HFF-Myc (cell line): ENCODE measurements around the gene XIRP1.

Experiments used
- DNase-seq: peaks from one replicate; pipeline ENCODE4 v3.0.0-alpha.2; 2011; ENCODE audit warnings: low read depth; ENCODE audit errors: extremely low read depth
- H3K4me3 ChIP-seq: replicated peaks from 2 replicates; pipeline ENCODE4 v1.5.1; 2011; ENCODE audit warnings: low read depth, mild to moderate bottlenecking, control low read depth, low read length
- TF ChIP-seq, protein P1 (sequence below): IDR thresholded peaks from 2 replicates; pipeline ENCODE4 v1.5.1; 2012; ENCODE audit warnings: mild to moderate bottlenecking, low read depth, low read length, control low read depth; ENCODE audit errors: missing control alignments

The XIRP1 gene

DNA sequence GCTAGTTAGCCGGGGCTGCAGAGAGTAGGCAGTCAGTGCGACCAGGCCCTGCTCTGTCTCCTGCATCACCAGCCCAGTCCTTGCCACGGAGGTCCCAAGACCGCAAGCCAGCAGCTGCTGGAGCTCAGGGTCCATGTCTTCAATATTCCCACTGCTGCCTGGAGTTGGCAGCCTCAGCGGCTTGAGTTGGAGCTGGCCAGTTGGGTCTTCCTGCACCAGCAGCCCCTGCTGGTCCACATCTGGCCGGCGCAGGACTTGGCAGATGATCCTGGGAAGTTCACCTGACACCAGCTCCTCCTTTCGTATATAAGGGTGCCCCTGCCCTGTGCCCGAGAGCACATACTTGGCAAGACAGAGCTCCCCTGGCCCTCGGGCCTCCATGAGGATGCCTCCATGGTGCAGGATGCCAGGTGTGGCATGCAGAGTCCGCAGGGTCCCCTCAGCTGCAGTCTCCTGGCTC lies 5.7 kb downstream of the XIRP1 start:
- H3K4me3 ChIP-seq, result no peak overlapping the region
- TF ChIP-seq, protein P1, sequence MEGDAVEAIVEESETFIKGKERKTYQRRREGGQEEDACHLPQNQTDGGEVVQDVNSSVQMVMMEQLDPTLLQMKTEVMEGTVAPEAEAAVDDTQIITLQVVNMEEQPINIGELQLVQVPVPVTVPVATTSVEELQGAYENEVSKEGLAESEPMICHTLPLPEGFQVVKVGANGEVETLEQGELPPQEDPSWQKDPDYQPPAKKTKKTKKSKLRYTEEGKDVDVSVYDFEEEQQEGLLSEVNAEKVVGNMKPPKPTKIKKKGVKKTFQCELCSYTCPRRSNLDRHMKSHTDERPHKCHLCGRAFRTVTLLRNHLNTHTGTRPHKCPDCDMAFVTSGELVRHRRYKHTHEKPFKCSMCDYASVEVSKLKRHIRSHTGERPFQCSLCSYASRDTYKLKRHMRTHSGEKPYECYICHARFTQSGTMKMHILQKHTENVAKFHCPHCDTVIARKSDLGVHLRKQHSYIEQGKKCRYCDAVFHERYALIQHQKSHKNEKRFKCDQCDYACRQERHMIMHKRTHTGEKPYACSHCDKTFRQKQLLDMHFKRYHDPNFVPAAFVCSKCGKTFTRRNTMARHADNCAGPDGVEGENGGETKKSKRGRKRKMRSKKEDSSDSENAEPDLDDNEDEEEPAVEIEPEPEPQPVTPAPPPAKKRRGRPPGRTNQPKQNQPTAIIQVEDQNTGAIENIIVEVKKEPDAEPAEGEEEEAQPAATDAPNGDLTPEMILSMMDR, result no peak
- no peak for DNase-seq

DNA sequence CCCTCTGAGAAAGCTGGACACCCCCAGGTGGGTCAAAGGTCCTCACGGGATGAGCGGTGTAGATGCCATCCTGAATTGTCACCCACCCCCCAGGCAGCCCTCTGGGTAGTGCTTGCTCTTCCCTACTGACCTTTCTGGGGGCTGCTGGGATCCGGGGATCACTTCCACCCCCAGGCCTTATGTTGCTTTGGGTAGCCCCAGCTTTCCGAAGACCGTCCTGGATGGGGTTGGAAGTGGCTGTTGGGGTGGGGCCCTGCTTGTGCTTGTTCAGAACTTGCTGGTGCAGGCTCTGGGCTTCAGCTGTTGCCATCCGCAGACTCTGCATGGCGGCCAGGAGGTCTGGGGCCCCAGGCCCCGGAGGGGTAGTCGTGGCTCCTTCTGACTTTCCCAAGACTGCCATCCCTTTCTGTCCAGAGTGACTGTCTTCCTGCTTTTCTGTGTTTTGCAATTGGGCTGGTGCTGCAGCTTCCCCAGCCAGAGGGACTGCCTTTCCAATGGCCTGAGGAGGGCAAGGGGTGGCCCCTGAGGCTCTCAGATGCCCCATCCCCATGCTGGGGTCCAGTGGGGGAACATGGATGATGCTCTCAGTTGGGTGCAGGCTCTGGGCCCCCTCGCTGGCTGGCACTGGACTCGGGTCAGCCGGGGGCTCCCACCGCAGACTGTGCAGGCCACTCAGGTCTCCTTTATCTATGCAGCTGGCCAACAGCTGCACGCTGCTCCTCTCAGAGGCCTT lies 6.3 kb downstream of the XIRP1 start:
- TF ChIP-seq, protein P1, result no peak
- no peak for DNase-seq
- H3K4me3 ChIP-seq, result no peak overlapping the region

DNA sequence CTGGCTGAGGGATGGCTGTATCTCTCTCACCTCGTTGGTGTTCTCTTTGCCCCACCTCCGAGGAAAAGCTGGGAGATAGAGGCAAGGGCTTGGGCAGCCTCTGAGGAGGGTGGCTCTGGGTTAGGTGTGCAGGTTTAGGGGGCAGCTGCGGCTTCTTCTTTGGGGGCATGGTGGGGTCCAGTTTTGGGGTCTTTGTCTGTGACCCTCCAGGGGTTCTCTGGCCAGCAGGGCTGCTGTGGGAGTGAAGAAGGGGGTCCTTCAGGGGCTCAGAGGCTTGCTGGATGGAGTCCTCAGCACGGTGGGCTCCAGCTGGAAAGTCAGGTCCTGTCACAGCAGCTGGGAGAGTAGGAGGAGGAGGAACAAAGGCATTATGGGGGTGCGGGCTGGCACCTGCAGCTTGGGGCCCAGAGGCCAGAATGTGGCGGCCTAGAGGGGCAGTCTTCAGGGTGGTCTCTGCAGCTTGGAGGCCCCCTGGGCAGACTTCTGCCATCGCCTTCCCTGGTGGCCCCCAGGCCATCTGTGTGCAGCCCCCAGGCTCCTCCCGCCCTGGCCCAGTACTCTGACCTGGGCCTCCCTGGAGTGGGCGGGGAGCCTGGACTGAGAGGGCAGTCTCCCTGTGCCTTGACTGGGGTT lies 7.0 kb downstream of the XIRP1 start:
- no peak overlapping the region for H3K4me3 ChIP-seq
- TF ChIP-seq, protein P1, result no peak
- no peak for DNase-seq

DNA sequence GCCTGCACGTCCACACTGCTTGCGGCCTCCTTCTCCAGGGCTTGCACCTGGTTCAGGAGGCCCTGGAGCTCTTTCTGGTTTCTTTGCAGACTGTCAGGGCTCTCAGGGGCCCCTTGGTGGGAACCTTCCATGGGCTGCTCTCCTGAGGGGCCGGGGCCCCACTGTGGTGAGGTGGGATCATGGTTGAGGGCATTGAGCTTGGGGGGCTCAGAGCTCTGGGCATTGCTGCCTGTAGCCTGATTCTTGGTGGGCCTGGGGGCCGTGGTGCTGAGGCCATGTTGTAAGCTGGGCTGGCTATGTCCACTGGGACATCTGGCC lies 7.5 kb downstream of the XIRP1 start:
- DNase-seq, result no peak
- H3K4me3 ChIP-seq, result no peak overlapping the region
- TF ChIP-seq, protein P1, result no peak

DNA sequence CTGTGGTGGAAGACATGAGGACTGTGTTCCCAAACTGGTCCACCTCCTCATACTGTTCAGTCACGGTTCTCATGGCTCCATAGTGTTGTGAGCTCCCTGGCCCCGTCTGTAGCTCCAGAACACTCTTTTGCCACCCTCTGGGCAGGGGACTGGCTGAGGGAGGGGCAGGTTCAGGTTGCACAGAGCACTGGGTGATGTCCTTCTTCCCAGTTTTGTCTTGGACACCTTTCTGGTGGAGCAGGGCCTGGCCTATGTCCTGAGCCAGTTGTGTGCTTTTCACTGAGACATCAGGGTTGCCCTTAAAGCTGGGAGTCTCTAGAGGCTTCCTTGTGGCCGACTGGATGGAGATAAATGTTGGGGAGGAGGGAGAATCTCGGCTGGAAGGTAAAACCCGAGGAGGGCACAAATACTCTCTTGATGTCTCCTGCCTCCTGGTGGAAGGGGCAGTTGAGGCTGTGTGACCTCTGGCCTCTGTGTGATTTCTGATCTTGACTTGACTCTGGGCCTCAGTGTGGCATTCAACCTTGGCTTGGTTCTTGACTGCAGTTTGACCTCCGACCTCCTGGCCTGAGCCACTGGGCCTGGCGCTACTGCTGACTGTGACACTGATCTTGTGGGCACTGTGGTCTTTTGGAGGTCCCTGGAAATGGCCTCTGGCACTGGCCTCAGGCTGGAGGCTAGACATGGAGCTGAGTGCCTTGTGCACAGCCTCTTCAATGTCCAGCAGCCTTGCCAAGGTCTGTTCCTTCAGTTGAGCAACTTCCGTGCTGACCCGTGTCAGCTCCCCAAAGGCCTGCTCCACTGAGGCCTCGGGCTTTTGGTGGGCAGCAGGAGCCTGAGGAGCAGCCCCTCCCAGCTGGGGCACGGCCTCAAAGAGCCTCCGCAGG lies 8.1 kb downstream of the XIRP1 start:
- TF ChIP-seq, protein P1, result no peak
- H3K4me3 ChIP-seq, result no peak overlapping the region
- no peak for DNase-seq

DNA sequence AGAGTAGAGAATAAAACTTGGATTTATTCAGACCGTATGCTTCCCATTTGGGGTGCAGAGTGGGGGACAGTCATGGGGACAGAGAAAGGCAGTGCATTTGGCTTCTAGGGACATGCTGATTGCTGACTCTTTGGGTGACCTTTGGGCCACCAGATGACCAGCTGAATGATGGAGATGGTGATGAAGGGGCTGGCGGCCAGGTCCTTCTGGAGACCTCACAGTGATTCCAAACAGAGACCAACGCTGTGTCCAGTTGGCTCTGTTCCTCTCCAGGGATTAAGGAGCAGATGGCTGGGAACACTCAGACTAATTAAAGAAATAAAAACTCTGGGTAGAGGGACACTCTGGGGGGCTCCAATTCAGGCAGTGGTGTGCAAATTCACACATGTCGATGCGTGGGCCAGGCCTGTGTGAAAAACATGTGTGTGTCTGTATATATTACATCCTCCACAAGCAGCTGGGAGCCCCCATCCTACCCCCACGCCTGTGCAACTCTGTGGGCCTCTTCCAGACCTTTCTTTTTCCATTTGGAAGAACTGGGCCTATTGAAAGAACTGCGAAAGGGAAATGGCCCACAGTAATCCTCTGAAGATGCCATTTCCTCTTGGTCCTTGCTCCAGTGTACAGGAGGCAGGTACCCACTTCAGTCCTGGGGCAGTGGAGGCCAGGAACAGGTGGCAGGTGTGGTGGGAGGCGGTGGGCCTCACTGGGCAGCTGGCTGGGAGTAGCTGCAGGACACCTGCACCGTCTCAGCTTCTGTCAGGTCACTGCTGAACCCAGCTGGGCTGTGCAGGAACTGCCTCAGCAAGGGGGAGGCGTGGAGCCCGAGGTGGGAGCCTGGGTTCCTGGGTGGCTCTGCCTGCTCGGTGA lies 8.9 kb downstream of the XIRP1 start:
- no peak overlapping the region for H3K4me3 ChIP-seq
- no peak for DNase-seq

More for the DNA sequence above, 8.9 kb downstream of the XIRP1 start:
- TF ChIP-seq, protein P1, result no peak
